CD4-positive, alpha-beta T cell treated with Interleukin-10 for 1 hour (primary cell): Measurements from ENCODE around the gene CHST8.

Experiments
- DNase-seq: peaks from one replicate; pipeline ENCODE4 v3.0.0-alpha.2; 2020

The CHST8 gene

GRCh38 chr19:33675501-33676124, 53.9 kb downstream of the CHST8 start:
- no peak for DNase-seq

- no peak for DNase-seq
Observed at GRCh38 chr19:33676999-33677665, 55.4 kb downstream of the CHST8 start.

- no peak for DNase-seq
Observed at GRCh38 chr19:33677745-33678426, 56.1 kb downstream of the CHST8 start.

- no peak for DNase-seq
Observed at GRCh38 chr19:33678796-33679585, 57.2 kb downstream of the CHST8 start.

GRCh38 chr19:33679696-33680095, 57.9 kb downstream of the CHST8 start:
- DNase-seq, result no peak

GRCh38 chr19:33681081-33681680, 59.4 kb downstream of the CHST8 start:
- no peak for DNase-seq

GRCh38 chr19:33683881-33684537, 62.3 kb downstream of the CHST8 start:
- no peak for DNase-seq

GRCh38 chr19:33684538-33685232, 62.9 kb downstream of the CHST8 start:
- no peak for DNase-seq

GRCh38 chr19:33685541-33685940, 63.8 kb downstream of the CHST8 start:
- DNase-seq, result no peak

GRCh38 chr19:33686262-33686661, 64.5 kb downstream of the CHST8 start:
- no peak for DNase-seq

- no peak for DNase-seq
Observed at GRCh38 chr19:33686687-33687480, 65.1 kb downstream of the CHST8 start.

- no peak for DNase-seq
Observed at GRCh38 chr19:33687481-33688170, 65.9 kb downstream of the CHST8 start.

- no peak for DNase-seq
Observed at GRCh38 chr19:33688171-33688992, 66.6 kb downstream of the CHST8 start.

- DNase-seq, result no peak
Observed at GRCh38 chr19:33689138-33689746, 67.5 kb downstream of the CHST8 start.

- DNase-seq, result no peak
Observed at GRCh38 chr19:33689868-33690267, 68.1 kb downstream of the CHST8 start.

GRCh38 chr19:33690378-33691029, 68.8 kb downstream of the CHST8 start:
- no peak for DNase-seq

- DNase-seq, result no peak
Observed at GRCh38 chr19:33691030-33691427, 69.3 kb downstream of the CHST8 start.

- no peak for DNase-seq
Observed at GRCh38 chr19:33691736-33692135, 70.0 kb downstream of the CHST8 start.
